GM18861 (cell line): ENCODE measurements around the gene PIK3R3.

Experiments used
- ATAC-seq: cut with Tn5 transposase; IDR thresholded peaks from one replicate; pipeline ENCODE4 v1.9.1; 2021; ENCODE audit not compliant: unreplicated experiment

The PIK3R3 gene

DNA sequence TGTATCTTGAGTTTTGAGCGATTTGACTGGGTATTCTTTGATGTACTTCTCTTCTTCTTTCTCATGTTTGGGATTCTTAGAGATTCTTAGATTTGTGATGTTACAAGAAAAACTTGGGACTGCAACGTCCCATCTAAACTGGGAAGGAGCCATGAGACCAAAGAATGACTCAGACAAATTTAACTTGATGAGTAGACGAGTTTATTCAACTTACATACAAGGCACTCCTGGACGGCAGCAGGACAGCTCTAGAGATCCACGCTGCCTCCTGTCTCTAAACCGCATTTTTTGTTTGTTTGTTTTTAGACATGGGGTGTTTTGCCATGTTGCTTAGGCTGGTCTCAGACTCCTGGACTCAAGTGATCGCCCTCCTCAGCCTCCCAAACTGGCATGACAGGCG is 137.1 kb downstream of the PIK3R3 start:
- ATAC-seq: no peak

DNA sequence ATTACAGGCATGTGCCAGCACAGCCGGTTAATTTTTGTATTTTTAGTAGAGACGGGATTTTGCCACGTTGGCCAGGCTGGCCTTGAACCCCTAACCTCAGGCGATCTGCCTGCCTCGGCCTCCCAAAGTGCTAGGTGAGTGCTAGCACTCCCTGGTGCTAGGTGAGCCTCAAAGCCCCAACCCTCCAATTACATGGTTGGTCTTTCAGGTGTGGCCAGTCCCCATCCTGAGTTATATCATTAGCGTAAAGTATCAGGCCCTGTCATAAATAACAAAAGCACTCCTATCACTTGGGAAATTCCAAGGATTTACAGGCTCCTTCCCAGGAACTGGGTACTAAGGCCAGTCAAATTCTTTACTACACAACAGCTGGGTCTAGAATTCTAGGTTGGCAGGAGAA is 138.0 kb downstream of the PIK3R3 start:
- no peak for ATAC-seq
